Measurements from ENCODE around the gene NBAS.

The NBAS gene

DNA sequence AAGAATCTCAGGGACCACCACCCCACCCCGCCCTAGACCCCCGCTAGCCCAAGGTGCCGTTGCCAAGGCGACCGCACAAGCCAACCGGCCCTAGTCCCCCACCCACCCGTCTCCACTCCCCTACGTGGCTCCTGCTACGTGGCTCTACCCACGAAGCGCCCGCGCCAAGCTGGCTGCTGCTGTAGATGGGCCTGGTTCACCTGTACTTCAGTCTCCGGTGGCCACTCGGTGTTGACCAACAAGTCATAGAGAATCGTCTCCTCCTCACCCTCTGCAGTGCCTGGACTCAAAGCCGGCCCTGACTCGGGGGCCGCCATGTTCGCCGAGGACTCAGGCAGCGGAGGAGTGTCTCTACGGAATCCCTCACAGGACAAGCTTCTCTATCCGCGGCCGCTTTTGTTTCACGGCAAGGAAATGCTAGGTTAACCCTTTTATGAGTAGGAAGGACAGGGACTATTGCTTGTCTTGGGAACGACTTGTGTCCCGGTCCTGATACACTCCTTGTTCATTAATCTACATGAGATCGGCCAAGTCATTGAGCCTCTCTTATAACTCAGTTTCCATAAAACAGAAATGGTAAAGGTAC is at the start of gene NBAS:
Gene NBAS (minus strand): TSS at position 347 of the 586 bp plus-strand sequence. CDS start 30 bp downstream, at position 317.
- peak; percentile 76 to 82 for DNase-seq

DNA sequence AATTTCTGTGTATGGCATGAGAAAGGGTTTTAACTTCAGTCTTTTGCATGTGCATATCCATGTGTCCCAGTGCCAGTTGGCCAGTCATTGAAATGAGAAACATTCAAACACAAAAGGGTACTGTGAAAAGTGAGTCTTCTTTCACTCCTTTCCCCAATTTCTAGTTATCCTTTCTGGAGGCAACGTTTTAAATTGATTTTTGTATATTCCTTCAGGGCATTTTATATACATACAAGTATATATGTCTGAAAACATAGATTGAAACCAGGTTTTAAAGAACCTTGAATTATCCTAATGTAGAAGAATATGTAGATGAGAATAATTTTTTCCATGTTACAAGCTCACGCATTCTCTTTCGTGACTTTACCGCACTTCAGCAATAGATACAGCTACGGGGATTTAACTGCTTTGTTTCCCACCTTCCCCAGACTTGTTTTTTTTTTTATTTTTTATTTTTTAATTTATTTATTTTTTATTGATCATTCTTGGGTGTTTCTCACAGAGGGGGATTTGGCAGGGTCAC is 49.4 kb upstream of the NBAS start:
- DNase-seq: no peak

DNA sequence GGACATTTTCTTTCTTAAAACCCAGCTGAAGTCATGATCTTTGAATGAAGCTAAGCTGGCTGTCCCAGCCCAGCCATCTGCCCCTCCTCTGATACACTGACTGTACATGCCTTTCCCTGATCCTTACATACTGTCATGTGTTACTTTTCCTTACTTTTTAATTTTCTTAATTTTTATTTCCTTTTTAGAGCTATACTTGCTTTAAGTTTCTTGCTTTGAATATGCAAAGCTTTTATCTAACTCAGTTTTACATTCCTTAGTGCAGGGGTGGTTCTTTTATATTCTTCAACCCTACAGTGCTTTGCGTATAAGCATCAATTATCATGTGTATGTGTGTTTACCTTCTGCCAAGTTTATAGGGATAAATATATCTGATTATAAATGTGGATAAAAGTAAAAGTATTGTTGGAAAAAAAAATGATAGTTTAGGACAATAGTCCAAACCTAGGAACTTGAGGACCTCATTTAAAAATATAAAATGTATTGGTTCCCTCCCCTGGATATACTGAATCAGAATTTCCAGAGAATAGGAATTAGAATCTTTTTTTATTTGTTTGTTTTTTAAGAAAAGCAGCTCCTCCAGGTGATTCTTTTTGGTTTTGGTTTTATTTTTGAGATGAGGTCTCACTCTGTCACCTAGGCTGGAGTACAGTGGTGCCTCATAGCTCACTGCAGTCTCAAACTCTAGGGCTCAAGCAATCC is 48.4 kb upstream of the NBAS start:
- DNase-seq: no peak

DNA sequence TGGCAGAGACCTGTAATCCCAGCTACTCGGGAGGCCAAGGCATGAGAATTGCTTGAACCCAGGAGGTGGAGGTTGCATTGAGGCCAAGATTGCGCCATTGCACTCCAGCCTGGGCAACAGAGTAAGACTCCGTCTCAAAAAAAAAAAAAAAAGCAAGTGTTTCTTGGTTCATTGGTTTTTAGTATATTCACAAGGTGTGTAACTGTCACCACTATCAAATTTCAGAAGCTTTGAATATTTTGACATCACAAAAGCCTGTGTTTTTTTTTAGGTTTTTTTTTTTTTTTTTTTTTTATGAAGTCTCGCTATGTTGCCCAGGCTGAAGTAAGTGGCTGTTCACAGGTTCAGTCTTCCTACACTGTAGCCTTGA is 47.2 kb upstream of the NBAS start:
- DNase-seq: no peak

DNA sequence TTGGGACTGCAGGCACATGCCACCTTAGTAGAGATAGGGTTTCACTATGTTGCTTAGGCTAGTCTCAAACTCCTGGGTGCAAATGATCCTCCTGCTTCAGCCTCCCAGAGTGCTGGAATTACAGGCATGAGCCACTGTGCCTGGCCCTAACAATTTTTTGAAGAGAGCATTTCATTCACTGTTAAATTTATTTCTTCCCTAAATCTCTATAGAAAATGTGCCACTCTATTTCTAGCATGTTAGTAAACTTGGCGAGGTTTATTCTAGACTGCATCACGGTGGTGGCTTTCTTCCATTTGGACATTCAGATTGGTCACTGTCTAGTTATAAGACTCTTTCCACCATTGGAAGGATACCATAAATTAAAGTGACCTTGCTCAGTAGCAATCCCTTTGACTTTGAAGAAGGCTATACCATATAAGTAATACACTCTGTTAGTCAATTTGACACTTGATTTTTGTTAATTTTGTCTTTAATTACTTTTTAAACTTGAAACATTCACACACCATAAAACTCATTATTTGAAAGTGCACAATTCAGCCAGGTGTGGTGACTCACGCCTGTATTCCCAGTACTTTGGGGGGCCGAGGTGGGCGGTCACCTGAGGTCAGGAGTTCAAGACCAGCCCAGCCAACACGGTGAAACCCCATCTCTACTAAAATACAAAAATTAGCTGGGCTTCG is 46.7 kb upstream of the NBAS start:
- DNase-seq: no peak

DNA sequence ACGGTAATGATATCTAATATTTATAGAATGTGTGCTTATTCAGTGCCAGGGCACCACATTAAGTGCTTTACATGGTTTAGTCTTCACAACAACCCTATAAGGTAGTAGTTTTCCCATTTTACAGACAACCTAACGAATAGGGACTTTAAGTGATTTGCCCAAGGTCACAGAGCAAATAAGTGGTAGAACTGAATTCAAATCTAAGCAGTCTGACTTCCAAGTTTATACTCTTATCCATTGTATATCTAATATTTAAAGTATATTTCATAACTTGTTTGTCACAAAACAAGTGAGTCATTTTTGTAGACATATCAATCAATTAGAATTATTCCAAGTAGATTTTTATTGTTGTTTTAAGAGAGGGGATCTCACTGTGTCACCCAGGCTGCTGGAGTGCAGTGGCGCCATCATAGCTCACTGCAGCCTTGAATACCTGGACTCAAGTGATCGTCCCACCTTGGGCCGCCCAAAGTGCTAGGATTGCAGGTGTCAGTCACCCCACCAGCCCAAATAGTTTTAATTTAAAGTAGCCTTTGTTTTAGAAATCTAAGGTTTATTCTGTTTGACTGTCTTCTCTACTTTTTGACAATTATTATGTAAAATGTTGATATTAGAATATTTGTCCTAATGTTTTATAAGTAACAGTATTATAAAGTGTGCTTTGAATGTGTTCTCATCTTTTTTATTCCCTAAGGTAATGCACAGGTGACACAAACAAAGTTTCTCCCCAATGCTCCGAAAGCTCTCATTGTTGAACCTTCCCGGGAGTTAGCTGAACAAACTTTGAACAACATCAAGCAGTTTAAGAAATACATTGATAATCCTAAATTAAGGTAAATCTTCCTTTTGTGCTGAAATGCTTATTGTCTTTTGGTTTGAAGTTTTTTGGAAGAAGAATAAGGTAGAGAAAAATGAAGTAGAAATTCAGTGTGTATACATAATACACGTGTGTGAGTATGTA is 45.6 kb upstream of the NBAS start:
- DNase-seq: no peak

DNA sequence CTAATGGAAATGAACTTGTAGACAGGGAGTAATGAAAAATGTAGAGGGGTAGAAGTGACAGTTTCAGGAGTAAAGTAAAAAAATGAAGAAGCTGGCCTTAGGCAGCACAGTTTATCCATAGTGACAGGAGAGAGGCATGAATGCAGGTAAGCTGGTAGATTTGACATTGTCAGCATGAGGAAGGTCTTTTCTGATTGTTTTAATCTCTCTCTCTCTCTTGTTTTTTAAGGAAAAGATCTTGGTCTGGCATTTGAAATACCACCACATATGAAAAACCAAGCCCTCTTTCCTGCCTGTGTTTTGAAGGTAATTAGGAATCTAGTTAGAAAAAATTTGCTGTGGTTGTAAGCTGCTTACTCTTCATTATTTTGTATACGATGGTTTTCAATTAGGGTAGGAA is 44.6 kb upstream of the NBAS start:
- DNase-seq: no peak

DNA sequence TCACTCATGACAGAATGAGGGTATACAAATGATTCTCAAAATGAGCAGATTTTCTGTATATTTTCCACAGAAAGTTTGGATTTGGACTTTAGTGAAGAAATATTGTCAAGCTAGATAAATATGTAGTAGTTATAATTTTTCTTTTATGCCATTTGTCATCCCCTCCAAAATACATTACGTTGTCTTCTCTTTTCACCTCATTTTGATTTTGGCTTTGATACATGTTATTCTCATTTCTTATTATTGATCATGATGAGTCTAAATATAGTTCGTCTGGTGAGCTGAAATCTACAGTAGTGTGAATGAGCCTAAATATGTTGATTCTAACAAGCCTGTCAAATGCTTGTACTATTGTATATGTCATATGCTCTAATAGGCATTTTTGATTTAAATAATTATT is 42.8 kb upstream of the NBAS start:
- DNase-seq: no peak

DNA sequence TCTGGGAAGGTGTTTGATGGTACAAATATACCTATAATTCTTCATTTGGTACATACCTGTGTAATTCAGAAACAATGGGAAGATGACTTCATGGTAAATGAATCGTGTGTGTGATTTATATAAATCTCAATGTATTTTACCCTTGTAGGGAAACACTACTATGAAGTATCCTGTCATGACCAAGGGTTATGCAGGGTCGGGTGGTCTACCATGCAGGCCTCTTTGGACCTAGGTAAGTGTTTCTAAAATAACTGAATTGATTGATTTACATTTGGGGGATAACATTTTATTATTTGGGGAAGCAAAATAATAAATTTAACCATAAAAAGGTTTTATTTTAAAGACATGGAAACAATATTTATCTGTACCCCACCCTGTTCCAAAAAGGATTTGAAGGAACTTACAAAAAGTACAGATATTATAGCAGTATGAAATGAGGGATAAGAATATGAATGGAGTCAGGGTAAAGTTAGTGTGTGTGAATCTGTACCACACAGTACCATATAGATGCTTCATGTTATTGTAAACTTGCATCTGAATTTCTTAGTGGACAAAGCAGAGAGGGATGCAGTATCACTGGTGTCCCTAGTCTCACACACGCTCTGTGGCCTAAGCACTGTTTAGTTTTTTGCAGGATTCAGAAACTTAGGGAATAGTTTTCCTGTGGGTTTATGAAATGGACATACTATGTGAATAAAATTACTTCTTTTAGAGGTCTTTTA is 42.1 kb upstream of the NBAS start:
- DNase-seq: no peak

DNA sequence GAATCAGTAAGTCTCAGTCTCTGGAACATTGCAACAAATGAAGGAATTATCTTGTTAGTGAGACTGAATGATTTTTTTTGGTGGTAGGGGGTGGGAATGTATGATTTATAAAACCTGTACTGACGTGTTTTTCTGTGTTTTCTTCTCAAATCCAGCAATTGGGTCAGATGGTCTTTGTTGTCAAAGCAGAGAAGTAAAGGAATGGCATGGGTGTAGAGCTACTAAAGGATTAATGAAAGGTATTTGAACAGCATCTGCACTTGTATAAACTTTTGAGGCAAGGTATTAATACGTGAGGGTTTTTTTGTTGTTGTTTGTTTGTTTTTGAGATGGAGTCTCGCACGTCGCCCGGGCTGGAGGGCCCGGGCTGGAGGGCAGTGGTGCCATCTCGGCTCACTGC is 41.3 kb upstream of the NBAS start:
- no peak for DNase-seq

DNA sequence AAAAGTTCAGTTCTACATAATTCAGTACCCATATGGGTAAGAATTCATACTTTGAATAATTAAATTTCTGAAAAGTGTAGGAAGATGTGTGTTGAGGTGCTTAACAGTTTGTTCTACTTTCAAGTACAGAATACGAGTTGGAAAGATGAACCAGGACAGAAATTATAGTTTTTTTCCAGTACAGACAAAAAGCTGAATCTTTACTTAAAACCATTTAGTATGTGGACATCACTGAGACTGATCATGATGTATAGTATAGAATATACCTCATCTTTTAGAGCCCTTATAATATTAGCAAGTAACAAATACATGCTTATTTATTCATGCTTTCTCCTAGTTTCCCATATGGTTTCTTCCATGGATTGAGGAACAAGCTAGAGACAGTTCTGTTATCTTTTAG is 40.5 kb upstream of the NBAS start:
- DNase-seq: no peak

DNA sequence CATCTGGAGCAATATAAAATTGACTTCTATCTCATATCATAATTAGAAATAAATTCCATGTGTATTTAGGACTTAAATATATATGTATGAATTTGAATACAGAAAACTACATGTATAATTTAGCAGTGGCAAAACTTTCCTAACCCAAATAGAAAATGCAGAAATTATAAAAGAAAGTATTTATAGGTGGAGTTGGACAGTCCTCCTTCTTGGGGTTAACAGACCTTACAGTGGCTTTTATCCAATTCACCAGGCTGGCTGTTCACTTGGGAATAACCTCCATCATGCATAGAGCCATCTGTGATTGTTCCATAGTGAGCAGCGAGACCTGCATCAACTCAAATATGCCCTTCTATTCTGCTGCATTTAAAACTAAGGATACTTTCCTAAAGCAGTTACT is 38.9 kb upstream of the NBAS start:
- no peak for DNase-seq

DNA sequence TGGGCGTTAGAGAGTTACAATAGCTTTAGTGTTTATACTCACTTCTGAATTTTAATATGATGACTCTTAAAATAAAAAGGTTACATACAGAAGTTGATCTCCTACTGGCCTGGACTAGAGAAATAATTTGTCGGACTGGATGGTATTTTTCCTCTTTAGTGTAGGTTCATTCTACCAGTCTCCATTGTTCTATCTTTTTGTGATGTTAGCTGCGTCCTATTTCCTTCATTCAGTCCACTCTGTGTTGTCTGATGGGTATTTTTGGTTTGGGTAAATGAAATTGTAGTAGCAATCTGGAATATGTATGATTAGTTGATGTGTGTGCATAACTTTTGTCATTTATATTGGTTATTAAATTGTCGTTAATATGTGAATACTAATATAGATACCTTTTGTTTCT is 35.8 kb upstream of the NBAS start:
- no peak for DNase-seq

DNA sequence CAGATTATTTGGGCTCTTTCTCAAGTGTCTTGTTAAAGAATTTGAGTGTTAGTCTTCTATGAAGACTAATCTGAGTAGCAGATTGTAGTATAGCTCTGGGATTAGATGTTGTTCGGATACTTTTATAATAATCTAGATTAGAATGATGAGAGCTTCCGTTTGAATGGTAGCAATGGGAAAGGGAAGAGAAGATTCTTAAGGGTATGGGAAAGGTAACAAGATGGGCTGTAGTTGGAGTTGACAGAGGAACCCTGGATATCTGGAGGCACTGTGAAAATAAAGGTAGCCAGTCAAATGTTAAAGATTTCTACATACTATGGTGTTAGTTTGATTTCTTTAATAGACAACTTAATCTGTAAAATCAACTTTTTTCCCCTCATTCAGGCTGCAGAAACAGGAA is 35.2 kb upstream of the NBAS start:
- no peak for DNase-seq

DNA sequence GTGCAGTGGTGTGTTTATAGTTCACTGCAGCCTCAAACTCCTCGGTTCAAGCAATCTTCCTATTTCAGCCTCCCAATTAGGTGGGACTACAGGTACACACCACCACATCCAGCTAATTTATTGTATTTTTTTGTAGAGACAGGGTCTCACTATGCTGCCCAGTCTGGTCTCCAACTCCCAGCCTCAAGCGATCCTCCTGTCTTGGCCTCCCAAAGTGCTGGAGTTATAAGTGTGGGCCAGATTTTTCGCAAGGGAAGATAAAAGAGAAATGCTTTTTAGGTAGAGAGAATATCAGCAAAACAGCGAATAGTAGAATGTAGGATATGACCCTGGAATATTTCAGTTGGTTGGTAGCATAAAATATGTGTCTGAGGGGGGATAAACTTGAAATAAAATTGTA is 34.8 kb upstream of the NBAS start:
- no peak for DNase-seq

DNA sequence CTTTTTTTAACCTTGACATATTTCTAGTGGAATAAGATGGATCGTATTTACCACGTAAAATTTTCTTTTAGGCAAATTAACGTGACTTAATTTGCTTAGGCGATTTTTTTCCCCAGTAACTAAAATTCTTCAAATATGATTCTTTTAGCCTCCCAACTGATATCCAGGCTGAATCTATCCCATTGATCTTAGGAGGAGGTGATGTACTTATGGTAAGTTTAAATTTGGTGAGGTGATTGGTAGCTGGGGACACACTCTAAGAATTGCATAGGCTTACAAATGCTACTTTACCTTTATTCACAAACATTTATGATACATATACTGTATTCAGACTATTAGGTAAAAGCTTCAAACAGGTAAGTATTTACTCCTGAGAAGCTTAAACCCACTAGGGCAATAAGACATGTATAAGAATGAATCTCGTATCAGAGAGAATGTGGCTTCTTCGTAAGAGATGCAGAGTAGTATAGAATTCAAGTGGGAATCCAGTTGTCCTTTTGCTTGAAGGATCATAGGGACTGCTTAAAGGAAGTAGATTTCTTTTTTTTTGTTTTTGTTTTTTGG is 34.3 kb upstream of the NBAS start:
- no peak for DNase-seq

DNA sequence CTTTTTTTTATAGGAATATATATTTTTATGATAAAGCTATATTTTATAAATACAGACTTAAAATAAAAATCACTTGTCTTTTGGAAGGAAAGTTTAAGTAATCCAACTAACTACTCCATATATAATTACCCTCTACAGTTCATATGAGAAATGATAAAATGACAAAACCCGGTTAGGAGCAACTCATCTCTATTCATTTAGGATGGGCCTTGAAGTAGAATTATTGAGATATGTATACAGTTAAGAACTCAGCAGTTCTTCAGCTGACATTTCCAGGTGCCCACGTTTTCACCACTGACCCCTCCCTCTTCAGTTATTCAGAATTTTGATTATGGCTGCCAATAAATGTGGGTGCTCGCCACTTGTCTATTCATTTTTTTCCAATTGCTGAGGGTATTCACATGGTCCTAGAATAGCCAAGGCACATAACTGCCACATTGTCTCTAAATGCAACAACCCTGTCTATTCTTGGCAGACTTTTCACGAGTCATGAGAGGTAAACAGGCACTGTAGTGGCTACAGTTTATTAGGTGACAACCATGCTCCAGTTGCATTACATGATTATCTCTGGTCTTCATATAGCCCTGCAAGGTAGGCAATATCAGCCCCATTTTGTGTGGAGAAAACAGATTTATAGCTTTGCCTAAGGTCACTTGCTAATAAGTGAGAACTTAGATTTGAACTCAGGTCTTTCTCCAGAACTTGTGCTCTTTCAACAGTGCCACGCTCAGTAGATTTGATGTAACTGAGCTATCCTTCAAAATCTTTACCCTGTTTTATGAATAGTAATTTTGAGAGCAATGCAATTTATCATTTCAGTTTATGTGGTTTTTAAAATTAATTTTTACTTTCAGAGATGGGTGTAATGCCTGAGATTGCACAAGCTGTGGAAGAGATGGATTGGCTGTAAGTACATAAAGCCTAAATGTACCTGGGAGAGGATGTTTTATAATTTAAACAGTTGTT is 33.4 kb upstream of the NBAS start:
- DNase-seq: no peak

DNA sequence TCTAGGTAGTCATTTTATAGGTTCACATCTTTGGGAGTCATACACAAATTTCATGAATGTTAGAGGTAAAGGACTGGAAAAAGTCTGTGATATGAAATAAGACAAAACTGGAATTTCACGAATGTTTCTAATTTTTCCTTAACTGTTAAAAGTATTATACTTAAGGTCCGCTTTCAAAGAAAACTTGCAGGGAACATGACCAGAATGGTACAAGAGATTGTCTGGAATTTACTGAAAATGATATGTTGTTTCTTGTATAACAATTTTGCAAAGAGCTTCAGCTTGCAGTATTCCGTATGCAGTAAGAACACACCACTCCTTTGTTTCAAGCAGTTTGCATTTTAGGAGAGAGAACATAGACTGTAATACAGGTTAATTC is 32.2 kb upstream of the NBAS start:
- no peak for DNase-seq

DNA sequence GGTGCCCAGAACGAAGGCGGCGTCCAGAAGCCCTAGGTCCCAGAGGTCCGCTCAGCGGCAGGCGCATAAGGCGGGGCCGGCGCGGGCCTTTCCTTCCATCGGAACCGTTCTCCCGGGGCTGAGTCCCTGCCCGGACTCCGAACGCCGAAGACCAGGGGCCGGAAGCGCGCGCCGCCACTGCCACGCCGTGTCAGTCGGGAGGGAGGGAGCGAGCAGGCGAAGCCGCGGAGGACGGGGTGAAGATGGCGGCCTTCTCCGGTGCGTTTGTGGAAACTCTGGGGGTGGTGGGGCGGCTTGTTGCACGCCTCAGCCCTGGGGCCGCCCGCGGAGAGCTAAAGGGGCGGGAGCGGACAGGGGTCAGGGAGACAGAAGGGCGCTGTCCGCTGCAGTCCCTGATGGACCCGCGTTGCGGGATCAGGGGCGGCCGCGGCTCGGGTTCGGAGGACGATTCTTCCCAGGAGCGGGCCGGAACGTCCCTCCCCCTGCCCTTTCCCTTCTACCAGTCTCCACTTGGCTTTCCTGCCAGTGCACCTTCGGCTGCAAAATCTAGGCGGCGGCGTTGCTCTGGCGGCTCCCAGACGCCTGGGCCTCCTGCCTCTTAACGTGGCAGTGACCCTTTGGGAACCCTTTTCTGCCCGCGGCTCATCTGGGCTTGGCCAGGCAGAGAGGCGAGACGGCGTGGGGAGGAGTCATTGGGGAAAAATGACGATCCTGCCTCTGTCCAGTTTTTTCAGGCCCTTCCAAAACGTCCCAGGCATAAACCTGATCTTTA is 30.7 kb upstream of the NBAS start, which contains the start of gene DDX1:
Gene DDX1 (plus strand): TSS at position 177 of the 772 bp plus-strand sequence. CDS start 66 bp downstream, at position 243.
- peak; percentile 87 to 88 for DNase-seq

DNA sequence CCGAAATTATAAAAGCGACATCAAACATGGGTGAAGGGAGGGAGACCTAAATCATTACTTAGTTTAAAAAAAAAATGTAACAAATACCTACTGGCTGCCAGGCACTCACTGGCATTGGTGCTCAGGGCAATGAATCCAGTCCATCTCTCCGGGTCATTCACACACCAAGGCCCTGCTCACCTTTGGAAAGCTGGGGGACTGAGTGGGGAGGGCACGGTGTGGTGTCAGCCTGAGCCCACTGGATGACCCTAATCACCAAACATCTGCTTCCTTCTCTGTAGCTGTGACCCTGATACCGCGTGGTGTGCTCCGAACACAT is 30.2 kb upstream of the NBAS start:
- no peak for DNase-seq
